Progenitor cell of endocrine pancreas (in vitro differentiated cells): Measurements from ENCODE around the gene PRXL2B. TPM values are rescaled to one million over a fixed set of nuclear protein-coding genes. Genes with fewer than 3 reads are reported as not detected.

Experiments used
- DNase-seq: peaks from one replicate; pipeline ENCODE4 v3.0.0; 2021; ENCODE audit warnings: low spot score; ENCODE audit not compliant: unreplicated experiment
- H3K27ac Mint-ChIP-seq: 2 replicates; pipeline ENCODE4 v1.8.0; 2021; ENCODE audit warnings: mild to moderate bottlenecking, moderate library complexity, mixed read lengths
- H3K27me3 Mint-ChIP-seq: 2 replicates; pipeline ENCODE4 v1.8.0; 2021; ENCODE audit warnings: mixed read lengths
- H3K36me3 Mint-ChIP-seq: 2 replicates; pipeline ENCODE4 v1.8.0; 2022; ENCODE audit warnings: mixed read lengths; ENCODE audit not compliant: insufficient read depth
- H3K4me1 Mint-ChIP-seq: 2 replicates; pipeline ENCODE4 v1.8.0; 2021; ENCODE audit warnings: low read depth, mixed read lengths
- H3K4me3 Mint-ChIP-seq: 2 replicates; pipeline ENCODE4 v1.8.0; 2021; ENCODE audit warnings: low read depth, mild to moderate bottlenecking, moderate library complexity, mixed read lengths
- H3K9me3 Mint-ChIP-seq: 2 replicates; pipeline ENCODE4 v1.8.0; 2021; ENCODE audit warnings: low read depth, mixed read lengths
- total RNA-seq: library from RNA; stranded (reverse); gene quantifications from 2 replicates; pipeline ENCODE4 v1.2.1, GENCODE V29; 2021
- TF ChIP-seq, protein P1 (sequence below): fragments of 200-600 bp; sonication (generic); IDR thresholded peaks from one replicate; pipeline ENCODE4 v1.5.0; 2021; ENCODE audit warnings: antibody characterized with exemption, mild to moderate bottlenecking; ENCODE audit not compliant: unreplicated experiment

PRXL2B gene
- total RNA-seq, 1 donor from 2014 or later: 36.4 TPM

DNA sequence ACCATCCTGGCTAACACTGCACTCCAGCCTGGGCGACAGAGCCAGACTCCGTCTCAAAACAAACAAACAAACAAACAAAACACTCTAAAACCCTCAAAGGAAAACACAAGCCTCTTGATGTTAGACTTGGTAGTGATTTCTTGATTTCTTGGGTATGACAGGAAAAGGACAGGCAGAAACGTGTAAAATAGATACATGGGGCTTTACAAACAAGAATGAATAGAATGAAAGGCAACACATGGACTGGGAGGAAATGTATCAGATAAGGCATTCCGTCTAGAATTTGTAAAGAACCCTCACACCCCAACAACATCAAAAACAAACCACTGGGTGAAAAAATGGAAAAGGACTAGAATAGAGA is 7.8 kb upstream of the PRXL2B start:
- TF ChIP-seq, protein P1, sequence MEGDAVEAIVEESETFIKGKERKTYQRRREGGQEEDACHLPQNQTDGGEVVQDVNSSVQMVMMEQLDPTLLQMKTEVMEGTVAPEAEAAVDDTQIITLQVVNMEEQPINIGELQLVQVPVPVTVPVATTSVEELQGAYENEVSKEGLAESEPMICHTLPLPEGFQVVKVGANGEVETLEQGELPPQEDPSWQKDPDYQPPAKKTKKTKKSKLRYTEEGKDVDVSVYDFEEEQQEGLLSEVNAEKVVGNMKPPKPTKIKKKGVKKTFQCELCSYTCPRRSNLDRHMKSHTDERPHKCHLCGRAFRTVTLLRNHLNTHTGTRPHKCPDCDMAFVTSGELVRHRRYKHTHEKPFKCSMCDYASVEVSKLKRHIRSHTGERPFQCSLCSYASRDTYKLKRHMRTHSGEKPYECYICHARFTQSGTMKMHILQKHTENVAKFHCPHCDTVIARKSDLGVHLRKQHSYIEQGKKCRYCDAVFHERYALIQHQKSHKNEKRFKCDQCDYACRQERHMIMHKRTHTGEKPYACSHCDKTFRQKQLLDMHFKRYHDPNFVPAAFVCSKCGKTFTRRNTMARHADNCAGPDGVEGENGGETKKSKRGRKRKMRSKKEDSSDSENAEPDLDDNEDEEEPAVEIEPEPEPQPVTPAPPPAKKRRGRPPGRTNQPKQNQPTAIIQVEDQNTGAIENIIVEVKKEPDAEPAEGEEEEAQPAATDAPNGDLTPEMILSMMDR: no peak
- Mint-ChIP-seq H3K9me3 (peaks cover under 1% of the 10 kb centered on the region), H3K4me1 (peaks cover 16% of the 10 kb centered on the region), H3K36me3 (no peaks in the 10 kb centered on the region), H3K27ac (peak overlapping the region; percentile 12), H3K27me3 (no peaks in the 10 kb centered on the region), H3K4me3 (no peak overlapping the region)
- DNase-seq: no peak

DNA sequence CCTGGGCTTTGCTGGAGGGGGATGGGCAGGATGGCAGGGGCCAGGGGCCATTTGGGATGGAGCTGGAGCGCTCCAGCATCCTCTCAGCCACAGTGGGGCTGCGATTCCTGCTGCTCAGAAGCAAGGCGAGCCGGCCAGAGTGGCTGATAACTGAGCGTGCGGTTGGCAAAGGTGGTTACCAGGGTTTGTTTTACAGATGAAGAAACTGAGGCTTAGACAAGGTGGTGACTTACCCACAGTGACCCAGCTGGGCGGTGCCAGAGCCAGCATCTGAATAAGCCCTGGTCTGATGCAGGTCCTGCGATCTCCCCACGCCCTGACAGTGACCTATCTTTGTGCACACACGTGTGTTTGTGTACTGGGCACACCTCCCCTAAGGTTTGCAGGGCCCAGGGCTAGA is 5.9 kb upstream of the PRXL2B start:
- Mint-ChIP-seq H3K4me1 (peaks cover 31% of the 10 kb centered on the region), H3K9me3 (no peaks in the 10 kb centered on the region), H3K27me3 (no peaks in the 10 kb centered on the region), H3K4me3 (no peak overlapping the region), H3K27ac (no peak overlapping the region), H3K36me3 (no peaks in the 10 kb centered on the region)
- TF ChIP-seq, protein P1: no peak
- no peak for DNase-seq

- no peaks in the 10 kb centered on the region for H3K27me3 Mint-ChIP-seq
- H3K4me1 Mint-ChIP-seq: peaks cover 24% of the 10 kb centered on the region
- no peaks in the 10 kb centered on the region for H3K36me3 Mint-ChIP-seq
- no peak for DNase-seq
- H3K27ac Mint-ChIP-seq: peak overlapping the region; percentile 43
- no peak overlapping the region for H3K4me3 Mint-ChIP-seq
- TF ChIP-seq, protein P1: no peak
- no peaks in the 10 kb centered on the region for H3K9me3 Mint-ChIP-seq
Measured at GRCh38 chr1:2582391-2582790, 4.2 kb upstream of the PRXL2B start.

DNA sequence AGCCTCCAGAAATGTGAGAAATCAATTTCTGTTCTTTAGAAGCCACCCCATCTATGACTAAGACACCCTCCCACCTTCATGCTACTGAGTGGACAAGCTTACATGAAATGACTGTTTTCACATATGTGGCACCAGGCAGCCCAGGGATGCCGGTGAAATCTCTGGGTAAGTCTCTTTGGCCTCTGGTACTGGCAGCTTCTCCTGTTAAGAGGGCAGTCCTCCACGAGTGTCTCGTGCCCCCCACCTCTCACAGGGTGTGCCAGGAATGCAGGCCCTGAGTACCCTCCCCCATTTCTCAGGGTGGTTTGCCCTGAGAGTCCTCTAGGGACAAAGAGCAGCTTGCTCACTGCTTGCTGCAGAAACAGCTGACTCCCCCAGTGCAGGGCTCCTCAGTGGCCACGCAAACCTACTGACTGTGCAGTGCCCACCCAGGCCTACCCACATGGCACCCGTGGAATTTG is 3.2 kb upstream of the PRXL2B start:
- TF ChIP-seq, protein P1: no peak
- no peaks in the 10 kb centered on the region for H3K27me3 Mint-ChIP-seq
- H3K36me3 Mint-ChIP-seq: no peaks in the 10 kb centered on the region
- H3K9me3 Mint-ChIP-seq: no peaks in the 10 kb centered on the region
- no peak overlapping the region for H3K27ac Mint-ChIP-seq
- peaks cover 24% of the 10 kb centered on the region for H3K4me1 Mint-ChIP-seq
- no peak for DNase-seq
- no peak overlapping the region for H3K4me3 Mint-ChIP-seq

- H3K27me3 Mint-ChIP-seq: no peaks in the 10 kb centered on the region
- peak overlapping the region; percentile 73 for H3K27ac Mint-ChIP-seq
- DNase-seq: no peak
- H3K9me3 Mint-ChIP-seq: no peaks in the 10 kb centered on the region
- peaks cover 19% of the 10 kb centered on the region for H3K4me1 Mint-ChIP-seq
- H3K36me3 Mint-ChIP-seq: no peaks in the 10 kb centered on the region
- peak overlapping the region; percentile 77 for H3K4me3 Mint-ChIP-seq
- TF ChIP-seq, protein P1: no peak
Measured at GRCh38 chr1:2583871-2584351, 2.7 kb upstream of the PRXL2B start.
